Neuronal stem cell (in vitro differentiated cells): Measurements from ENCODE around the gene EED.

Experiments
- DNase-seq: peaks from one replicate; pipeline ENCODE4 v3.0.0-alpha.2; 2013; ENCODE audit warnings: low spot score
- H2AFZ ChIP-seq: one replicate; pipeline ENCODE4 v1.6.1; 2013; ENCODE audit warnings: mild to moderate bottlenecking, low read length, inconsistent platforms
- H2AK5ac ChIP-seq: 2 replicates; pipeline ENCODE4 v1.6.1; 2013; ENCODE audit warnings: low read depth, mild to moderate bottlenecking, inconsistent platforms, low read length, moderate library complexity, mixed read lengths
- H2BK120ac ChIP-seq: 2 replicates; pipeline ENCODE4 v1.6.1; 2013; ENCODE audit warnings: low read depth, mild to moderate bottlenecking, inconsistent platforms, low read length, moderate library complexity, mixed read lengths
- H2BK12ac ChIP-seq: one replicate; pipeline ENCODE4 v1.6.1; 2013; ENCODE audit warnings: low read length, inconsistent platforms
- H2BK15ac ChIP-seq: 2 replicates; pipeline ENCODE4 v1.6.1; 2013; ENCODE audit warnings: mild to moderate bottlenecking, low read length, inconsistent platforms, mixed read lengths
- H2BK5ac ChIP-seq: one replicate; pipeline ENCODE4 v1.6.1; 2013; ENCODE audit warnings: inconsistent platforms, mild to moderate bottlenecking, low read length, moderate library complexity
- H3K14ac ChIP-seq: one replicate; pipeline ENCODE4 v1.6.1; 2013; ENCODE audit warnings: low read length, inconsistent platforms
- H3K18ac ChIP-seq: 2 replicates; pipeline ENCODE4 v1.6.1; 2013; ENCODE audit warnings: low read length, inconsistent platforms
- H3K23ac ChIP-seq: 2 replicates; pipeline ENCODE4 v1.6.1; 2013; ENCODE audit warnings: low read depth, mild to moderate bottlenecking, mixed read lengths, low read length, inconsistent platforms; ENCODE audit not compliant: poor library complexity
- H3K27ac ChIP-seq: replicated peaks from 3 replicates; pipeline ENCODE4 v1.5.1; 2013; ENCODE audit warnings: low read length, inconsistent platforms
- H3K27me3 ChIP-seq, 3 experiments: 2 replicates each; pipeline ENCODE4 v1.6.1; 2013; ENCODE audit warnings: low read length in 3 of 3, mild to moderate bottlenecking in 2 of 3, inconsistent platforms in 1 of 3, low read depth in 1 of 3, mixed read lengths in 1 of 3, moderate library complexity in 1 of 3; ENCODE audit not compliant: control insufficient read depth in 3 of 3, insufficient read depth in 3 of 3
- H3K36me3 ChIP-seq, 2 donors: replicated peaks in 1 of 2; 2 replicates each; pipeline ENCODE4 v1.6.1; 2013; ENCODE audit warnings: low read length in 2 of 2; ENCODE audit not compliant: control insufficient read depth in 2 of 2, insufficient read depth in 2 of 2
- H3K4ac ChIP-seq: 2 replicates; pipeline ENCODE4 v1.6.1; 2013; ENCODE audit warnings: inconsistent platforms, mild to moderate bottlenecking, low read length, moderate library complexity
- H3K4me1 ChIP-seq, 2 donors: 1 replicate in 1 of 2; 2 replicates in 1 of 2; pipeline ENCODE4 v1.6.1; 2013; ENCODE audit warnings: low read length in 2 of 2, low read depth in 1 of 2; ENCODE audit not compliant: control insufficient read depth in 2 of 2, insufficient read depth in 1 of 2
- H3K4me2 ChIP-seq: one replicate; pipeline ENCODE4 v1.6.1; 2013; ENCODE audit warnings: mild to moderate bottlenecking, low read length, inconsistent platforms; ENCODE audit not compliant: insufficient read depth, poor library complexity, severe bottlenecking
- H3K4me3 ChIP-seq, 2 donors: 2 replicates each; pipeline ENCODE4 v1.5.1; 2013; ENCODE audit warnings: low read length in 2 of 2, mild to moderate bottlenecking in 2 of 2, inconsistent platforms in 1 of 2, moderate library complexity in 1 of 2
- H3K79me1 ChIP-seq: one replicate; pipeline ENCODE4 v1.6.1; 2013; ENCODE audit warnings: low read depth, mild to moderate bottlenecking, inconsistent platforms, low read length, moderate library complexity
- H3K9ac ChIP-seq: one replicate; pipeline ENCODE4 v1.6.1; 2013; ENCODE audit warnings: mild to moderate bottlenecking, low read depth, low read length, inconsistent platforms; ENCODE audit not compliant: poor library complexity
- H3K9me3 ChIP-seq, 2 donors: replicated peaks in 1 of 2; 2 replicates each; pipeline versions ENCODE3 to v1.6.1; 2013; ENCODE audit warnings: low read length in 2 of 2, mild to moderate bottlenecking in 2 of 2, inconsistent platforms in 1 of 2, low read depth in 1 of 2, mixed read lengths in 1 of 2, moderate library complexity in 1 of 2; ENCODE audit not compliant: control insufficient read depth in 2 of 2, insufficient read depth in 1 of 2
- H4K8ac ChIP-seq: one replicate; pipeline ENCODE4 v1.6.1; 2013; ENCODE audit warnings: low read depth, mild to moderate bottlenecking, inconsistent platforms, low read length, moderate library complexity
- H4K91ac ChIP-seq: one replicate; pipeline ENCODE4 v1.6.1; 2013; ENCODE audit warnings: low read length, low read depth, mild to moderate bottlenecking, inconsistent platforms; ENCODE audit not compliant: poor library complexity
- WGBS, 2 donors: extraction: QIAGEN DNeasy Blood & Tissue Kit; methylation state at CpG; one replicate each; pipeline ENCODE4 v1.1.7; 2013; ENCODE audit warnings: missing lambda C conversion rate in 2 of 2, mixed read lengths in 1 of 2; ENCODE audit not compliant: insufficient read length in 2 of 2, insufficient replicate concordance in 1 of 2; ENCODE audit errors: extremely low coverage in 2 of 2; 5-methylcytosine and 5-hydroxymethylcytosine counted together

EED gene

GRCh38 chr11:86196913-86197312 lies 47.6 kb upstream of the EED start:
- H2BK15ac ChIP-seq = no peak overlapping the region
- H2BK12ac ChIP-seq = no peak overlapping the region
- H2BK120ac ChIP-seq = no peak overlapping the region
- H2AFZ ChIP-seq = no peak overlapping the region
- no peak overlapping the region for H2AK5ac ChIP-seq
- no peaks in the 10 kb centered on the region for H3K9me3 ChIP-seq
- no peak overlapping the region for H3K4me3 ChIP-seq
- H2BK5ac ChIP-seq = no peak overlapping the region
- no peak overlapping the region for H3K18ac ChIP-seq
- WGBS, 2 donors = no CpG with 5 or more reads among the region's 3 CpGs
- no peak overlapping the region for H3K23ac ChIP-seq
- no peak overlapping the region for H3K4ac ChIP-seq
- H3K4me1 ChIP-seq = no peaks in the 10 kb centered on the region
- no peaks in the 10 kb centered on the region for H3K36me3 ChIP-seq
- H3K9ac ChIP-seq = no peak overlapping the region
- no peak overlapping the region for H3K27ac ChIP-seq
- no peak overlapping the region for H4K91ac ChIP-seq
- no peaks in the 10 kb centered on the region for H3K27me3 ChIP-seq
- DNase-seq = no peak
- H3K14ac ChIP-seq = no peak overlapping the region
- no peaks in the 10 kb centered on the region for H3K79me1 ChIP-seq
- no peak overlapping the region for H4K8ac ChIP-seq
- no peak overlapping the region for H3K4me2 ChIP-seq

GRCh38 chr11:86197448-86197847 lies 47.1 kb upstream of the EED start:
- H3K14ac ChIP-seq = no peak overlapping the region
- no peaks in the 10 kb centered on the region for H3K36me3 ChIP-seq
- H2BK5ac ChIP-seq = no peak overlapping the region
- no peaks in the 10 kb centered on the region for H3K79me1 ChIP-seq
- no peaks in the 10 kb centered on the region for H3K4me1 ChIP-seq
- no peak overlapping the region for H2BK15ac ChIP-seq
- H2AK5ac ChIP-seq = no peak overlapping the region
- no peak overlapping the region for H3K4ac ChIP-seq
- H4K91ac ChIP-seq = no peak overlapping the region
- no peak overlapping the region for H3K9ac ChIP-seq
- no peak overlapping the region for H2BK12ac ChIP-seq
- H4K8ac ChIP-seq = no peak overlapping the region
- H3K4me3 ChIP-seq = no peak overlapping the region
- H2AFZ ChIP-seq = no peak overlapping the region
- no peak overlapping the region for H3K27ac ChIP-seq
- DNase-seq = no peak
- no peaks in the 10 kb centered on the region for H3K9me3 ChIP-seq
- no peak overlapping the region for H3K4me2 ChIP-seq
- H3K18ac ChIP-seq = no peak overlapping the region
- H3K27me3 ChIP-seq = no peaks in the 10 kb centered on the region
- H3K23ac ChIP-seq = no peak overlapping the region
- H2BK120ac ChIP-seq = no peak overlapping the region

- H3K9ac ChIP-seq = no peak overlapping the region
- H2AK5ac ChIP-seq = no peak overlapping the region
- no peak overlapping the region for H3K18ac ChIP-seq
- no peak overlapping the region for H3K27ac ChIP-seq
- H4K91ac ChIP-seq = no peak overlapping the region
- H2BK120ac ChIP-seq = no peak overlapping the region
- H3K27me3 ChIP-seq = no peaks in the 10 kb centered on the region
- H3K79me1 ChIP-seq = no peaks in the 10 kb centered on the region
- H2AFZ ChIP-seq = no peak overlapping the region
- H3K4me2 ChIP-seq = no peak overlapping the region
- no peak overlapping the region for H4K8ac ChIP-seq
- H3K4ac ChIP-seq = no peak overlapping the region
- H2BK5ac ChIP-seq = no peak overlapping the region
- no peak overlapping the region for H3K23ac ChIP-seq
- H3K14ac ChIP-seq = no peak overlapping the region
- no peak for DNase-seq
- no peak overlapping the region for H2BK12ac ChIP-seq
- no peaks in the 10 kb centered on the region for H3K4me1 ChIP-seq
- no peak overlapping the region for H2BK15ac ChIP-seq
- no peaks in the 10 kb centered on the region for H3K36me3 ChIP-seq
- no peaks in the 10 kb centered on the region for H3K9me3 ChIP-seq
- no peak overlapping the region for H3K4me3 ChIP-seq
These were observed 46.4 kb upstream of the EED start for GRCh38 chr11:86198139-86198538.

- no peak overlapping the region for H3K18ac ChIP-seq
- no peak overlapping the region for H4K8ac ChIP-seq
- H3K14ac ChIP-seq = no peak overlapping the region
- no peak overlapping the region for H3K4ac ChIP-seq
- no peaks in the 10 kb centered on the region for H3K36me3 ChIP-seq
- H3K9ac ChIP-seq = no peak overlapping the region
- no CpG with 5 or more reads among the region's 1 CpG for WGBS, 2 donors
- no peak overlapping the region for H2AK5ac ChIP-seq
- no peak overlapping the region for H2BK12ac ChIP-seq
- no peak overlapping the region for H3K4me2 ChIP-seq
- no peak overlapping the region for H3K27ac ChIP-seq
- no peak overlapping the region for H4K91ac ChIP-seq
- no peak overlapping the region for H2BK120ac ChIP-seq
- H3K4me1 ChIP-seq = no peaks in the 10 kb centered on the region
- H3K79me1 ChIP-seq = no peaks in the 10 kb centered on the region
- H2AFZ ChIP-seq = no peak overlapping the region
- H3K23ac ChIP-seq = no peak overlapping the region
- H3K27me3 ChIP-seq = no peaks in the 10 kb centered on the region
- no peak overlapping the region for H2BK5ac ChIP-seq
- no peaks in the 10 kb centered on the region for H3K9me3 ChIP-seq
- no peak overlapping the region for H2BK15ac ChIP-seq
- no peak for DNase-seq
- no peak overlapping the region for H3K4me3 ChIP-seq
These were observed 45.2 kb upstream of the EED start for GRCh38 chr11:86199354-86199753.
